G401 (cell line): Measurements from ENCODE around the gene FOXL2. TPM values are rescaled to one million over a fixed set of nuclear protein-coding genes. Genes with fewer than 3 reads are reported as not detected.
A peak's percentile ranks its signal among the peaks of the same experiment; 100 is the strongest.

Source experiments
- DNase-seq: peaks from one replicate; pipeline ENCODE4 v3.0.0-alpha.2; 2015; ENCODE audit warnings: low spot score
- in situ Hi-C: cut with HindIII; loops from 2 replicates; pipeline ENCODE4 v1.10.0; 2016; ENCODE audit warnings: low sequenced_read_pairs, mixed read lengths
- total RNA-seq: library from RNA; depleted of rRNA; stranded (reverse); fragments of >200 nt; shearing (Covaris generic); gene quantifications from 2 replicates; pipeline ENCODE4 v1.2.3, GENCODE V29; 2014

Gene FOXL2
- total RNA-seq, 1 experiment from 2014 or later, result not detected

DNA sequence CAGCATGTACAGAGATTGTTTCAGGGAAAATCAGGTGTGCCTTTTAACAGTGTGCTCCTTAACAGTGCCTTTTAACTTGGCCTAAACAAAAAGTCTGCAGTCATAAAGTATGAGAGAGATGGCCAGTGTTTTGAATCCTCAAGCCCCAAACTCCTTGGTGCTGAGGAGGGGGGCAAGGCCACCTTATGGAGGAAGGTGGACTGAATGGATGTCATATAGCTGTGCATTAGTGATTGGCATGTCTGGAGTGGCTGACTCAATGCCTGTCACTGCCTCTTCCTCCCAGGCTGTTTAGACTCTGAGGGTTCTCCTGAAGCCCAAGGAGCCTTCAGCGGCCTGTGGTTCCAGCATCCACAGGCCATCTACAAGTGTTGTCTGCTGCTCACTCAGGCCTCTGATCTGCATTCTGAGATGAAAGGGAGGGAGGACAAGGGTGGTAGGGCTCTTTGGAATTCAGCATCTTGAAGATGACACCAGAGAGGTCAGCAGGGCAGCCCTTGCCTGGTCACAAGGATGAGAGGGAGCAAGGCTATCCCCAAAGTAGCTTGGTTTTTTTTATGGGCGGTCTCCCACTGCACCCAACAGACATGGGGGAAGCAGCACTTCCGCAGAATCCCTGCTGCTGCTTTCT, 1.5 kb upstream of the FOXL2 start:
- in situ Hi-C loops, result no loop called here
- no peak for DNase-seq

DNA sequence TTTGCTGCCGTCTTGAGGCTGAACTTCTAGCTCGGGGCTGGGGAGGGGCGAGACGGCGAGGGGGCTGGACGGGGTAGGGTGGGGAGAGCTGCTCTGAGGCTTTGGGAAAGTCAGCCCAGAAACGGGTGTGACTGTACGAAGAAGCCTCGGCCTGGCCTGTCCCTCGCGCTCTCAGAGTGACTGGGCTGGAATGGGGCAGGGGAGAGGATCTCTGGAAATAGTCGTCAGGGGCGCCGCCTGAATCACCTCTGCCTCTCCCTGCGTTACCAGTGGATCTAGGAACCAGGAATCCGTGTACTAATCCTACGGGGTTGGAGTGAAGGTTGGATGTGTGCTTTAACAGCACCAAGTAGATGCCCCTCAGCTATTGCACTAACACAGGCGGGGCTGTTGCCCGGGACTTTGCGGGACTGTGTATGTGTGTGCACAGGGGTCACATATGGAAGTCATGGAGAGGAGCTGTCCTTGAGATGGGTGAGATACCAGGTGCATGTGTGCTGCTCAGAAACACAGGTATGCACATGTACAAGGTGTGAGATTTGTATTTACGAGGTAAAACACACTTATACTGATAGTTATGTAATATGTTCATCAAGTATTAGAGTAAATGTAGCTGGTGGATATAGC, 671 bp upstream of the FOXL2 start:
- no peak for DNase-seq
- in situ Hi-C loops, result no loop called here

- in situ Hi-C loops, result no loop called here
These were observed 951 bp downstream of the FOXL2 start for GRCh38 chr3:138945709-138946662.

DNA sequence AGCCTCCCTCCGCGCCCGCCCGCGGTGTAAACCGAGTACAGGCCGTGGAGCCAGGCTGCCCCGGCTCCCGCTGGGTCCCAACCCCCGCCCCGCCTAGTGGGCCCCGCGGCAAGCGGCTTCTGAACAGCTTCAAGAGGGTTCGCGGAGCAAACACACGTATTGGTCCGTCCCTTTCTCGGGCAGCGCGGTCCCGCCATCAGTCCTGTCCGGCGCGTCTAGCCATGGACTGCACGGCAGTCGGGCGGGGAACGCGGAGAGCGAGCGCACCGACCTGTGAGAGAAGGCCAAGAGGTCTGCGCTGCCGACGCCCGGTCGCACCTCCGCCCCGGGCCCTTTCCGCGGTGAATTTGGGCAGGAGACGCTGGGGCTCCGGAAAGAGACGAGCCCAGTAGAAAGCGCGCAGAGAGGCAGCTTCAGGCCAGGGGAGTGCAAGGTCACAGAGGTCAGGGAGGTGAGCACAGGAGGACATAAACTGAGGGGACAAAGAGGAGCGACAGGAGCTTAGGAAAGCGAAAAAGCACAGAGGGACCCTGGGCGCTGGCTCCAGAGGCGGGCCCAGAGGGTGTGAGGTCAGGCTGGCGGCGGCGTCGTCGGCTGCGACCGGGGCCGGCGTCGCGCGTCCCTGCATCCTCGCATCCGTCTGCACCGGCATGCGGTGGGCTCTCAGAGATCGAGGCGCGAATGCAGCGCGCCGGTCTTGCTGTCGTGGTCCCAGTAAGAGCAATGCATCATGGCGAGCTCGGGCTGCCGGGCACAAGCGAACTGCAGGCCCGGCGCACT, 1.8 kb downstream of the FOXL2 start:
- DNase-seq, result no peak
- in situ Hi-C loops, result no loop called here

More at GRCh38 chr3:138945709-138946662, 951 bp downstream of the FOXL2 start:
- no peak for DNase-seq

- in situ Hi-C loops, result no loop called here
- no peak for DNase-seq
These were observed 2.3 kb downstream of the FOXL2 start for GRCh38 chr3:138944654-138944928.

GRCh38 chr3:138943724-138944653, 2.9 kb downstream of the FOXL2 start:
- in situ Hi-C loops, result no loop called here
- DNase-seq, result no peak

- in situ Hi-C loops, result no loop called here
- no peak for DNase-seq
These were observed 3.9 kb downstream of the FOXL2 start for GRCh38 chr3:138942861-138943623.

- in situ Hi-C loops, result no loop called here
- DNase-seq, result no peak
These were observed 4.7 kb downstream of the FOXL2 start for GRCh38 chr3:138942271-138942670.

GRCh38 chr3:138941259-138941885, 5.6 kb downstream of the FOXL2 start:
- peak; percentile 11 for DNase-seq
- in situ Hi-C loops, result no loop called here

GRCh38 chr3:138940446-138940845, 6.5 kb downstream of the FOXL2 start:
- no peak for DNase-seq
- in situ Hi-C loops, result no loop called here

DNA sequence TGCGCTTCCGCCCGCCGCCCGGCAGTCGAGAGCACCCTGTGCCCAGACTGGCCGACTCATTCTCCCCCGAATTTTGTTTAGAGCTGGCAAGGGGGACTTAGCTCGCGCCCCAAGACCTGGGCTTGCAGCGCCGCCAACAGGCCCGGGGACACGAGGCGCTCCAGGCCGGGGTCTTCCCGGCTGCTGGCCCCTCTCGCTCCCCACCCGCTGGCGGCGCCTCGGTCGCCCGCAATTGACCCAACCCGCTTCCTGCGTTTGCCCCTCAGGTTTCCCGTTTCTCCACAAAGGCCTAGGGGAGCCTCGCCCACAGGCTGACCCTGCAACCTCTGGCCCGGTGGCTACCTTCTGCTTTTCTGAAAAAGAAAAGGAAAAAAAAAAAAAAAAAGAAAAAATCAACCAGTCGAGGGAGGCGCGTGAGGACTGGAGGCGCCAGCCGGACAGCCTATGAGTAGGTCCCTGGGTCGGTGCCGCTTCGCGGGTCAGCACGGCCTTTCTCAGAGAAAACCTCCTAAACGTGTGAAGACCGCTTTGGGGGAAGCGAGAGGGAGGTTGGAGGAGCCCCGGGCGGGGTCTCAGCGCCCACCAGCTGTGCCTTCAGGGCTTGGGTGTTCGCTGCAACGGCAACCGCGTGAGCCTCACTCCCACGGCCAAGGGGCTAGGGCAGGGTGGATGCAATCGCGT, 7.2 kb downstream of the FOXL2 start:
- in situ Hi-C loops, result no loop called here
- DNase-seq, result no peak

- in situ Hi-C loops, result no loop called here
- DNase-seq, result no peak
These were observed 7.9 kb downstream of the FOXL2 start for GRCh38 chr3:138938877-138939560.

- DNase-seq, result no peak
- in situ Hi-C loops, result no loop called here
These were observed 8.7 kb downstream of the FOXL2 start for GRCh38 chr3:138938056-138938876.

GRCh38 chr3:138937690-138938055, 9.3 kb downstream of the FOXL2 start:
- no peak for DNase-seq
- in situ Hi-C loops, result no loop called here

DNA sequence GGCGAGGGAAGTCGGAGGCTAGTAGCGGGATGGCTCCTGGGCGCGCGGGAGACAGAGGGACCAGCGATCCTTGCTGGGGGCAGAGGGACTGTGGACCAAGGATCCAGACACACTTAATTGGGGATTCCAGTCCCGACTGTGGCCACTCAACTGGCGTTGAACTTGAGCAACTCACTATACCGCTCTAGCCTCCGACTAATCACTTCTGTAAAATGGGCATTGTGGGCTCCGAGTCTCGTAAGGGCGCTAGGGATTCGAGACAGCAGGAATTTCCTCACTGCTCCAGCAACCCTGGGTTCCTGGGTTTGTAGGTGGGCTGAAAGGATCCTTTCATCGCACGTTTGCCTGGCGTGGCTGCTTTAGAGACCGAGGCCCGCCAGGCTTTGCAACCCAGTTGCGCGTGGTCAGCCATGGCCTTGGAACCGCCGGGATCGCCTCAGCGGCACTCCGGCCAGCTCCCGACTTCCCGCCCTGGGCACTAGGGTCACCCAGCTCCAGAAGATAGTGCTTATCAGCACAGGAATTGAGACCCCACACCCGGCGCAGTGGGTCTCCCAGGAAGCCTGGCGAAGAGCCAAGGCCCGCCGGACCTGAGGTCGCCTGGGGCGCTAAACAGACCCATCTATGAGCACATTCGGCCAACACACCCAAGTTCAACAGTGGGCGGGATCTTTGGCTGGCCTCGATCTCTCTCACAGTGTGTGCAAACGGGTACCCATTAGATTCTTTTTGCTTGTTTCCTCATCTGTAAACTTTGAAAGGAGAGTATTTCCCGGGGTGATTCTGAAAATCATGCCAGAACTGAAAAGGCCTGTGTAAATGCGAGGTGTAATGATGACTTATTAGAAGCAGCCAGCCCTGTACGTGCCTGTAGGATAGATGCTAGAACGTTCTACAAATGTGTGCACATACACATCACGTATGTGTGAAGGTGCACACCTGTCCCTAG, 9.9 kb downstream of the FOXL2 start:
- no peak for DNase-seq
- in situ Hi-C loops, result no loop called here
